ENCODE results near the gene IQSEC1.

The IQSEC1 gene

DNA sequence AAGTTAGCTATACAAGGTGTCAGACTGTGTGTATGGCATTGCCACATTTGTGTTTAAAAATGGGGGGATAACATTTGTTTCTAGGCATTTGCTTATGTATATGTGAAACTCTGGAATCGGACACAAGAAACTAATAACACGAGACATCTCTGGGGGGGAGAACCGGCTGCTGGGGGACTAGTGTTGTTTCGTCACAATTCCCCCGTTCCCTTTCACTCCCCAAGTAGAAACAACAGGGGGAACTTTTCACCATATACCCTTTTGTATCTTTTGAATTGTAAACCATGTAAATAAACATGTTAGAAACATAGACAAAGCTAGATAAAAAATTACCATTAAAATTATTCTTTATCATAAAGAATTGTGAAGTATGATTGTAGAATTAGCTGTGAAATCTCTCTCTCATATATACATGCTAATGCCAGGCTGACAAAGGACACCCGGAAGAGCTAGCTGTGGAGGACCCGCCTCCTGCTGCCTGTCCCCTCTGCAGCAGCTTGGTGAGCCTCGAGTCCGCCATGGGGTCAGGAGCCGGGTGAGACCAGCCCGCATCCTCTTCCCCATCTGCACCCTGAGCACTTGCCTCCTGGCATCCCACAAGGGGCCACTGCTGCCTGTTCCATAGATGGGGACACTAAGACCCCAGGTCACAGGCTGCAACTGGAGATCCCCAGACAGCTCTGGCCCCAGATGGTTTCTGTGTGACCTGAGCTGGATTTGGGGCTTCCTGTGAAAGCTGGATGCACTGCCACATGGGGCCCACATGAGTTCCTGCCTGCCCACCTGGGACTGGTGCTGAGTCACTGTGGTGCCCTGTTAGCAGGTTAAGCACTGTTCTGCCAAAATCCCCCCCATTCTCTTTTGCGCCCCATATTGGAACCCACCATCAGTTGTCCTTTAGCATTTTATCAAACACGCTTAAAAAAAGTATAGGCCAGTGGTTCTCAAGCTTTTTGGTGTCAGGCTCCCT lies 91.6 kb downstream of the IQSEC1 start:
- no peak overlapping the region for H3K4me3 ChIP-seq (ENCODE audit: low read length)
- TF ChIP-seq, protein P1, sequence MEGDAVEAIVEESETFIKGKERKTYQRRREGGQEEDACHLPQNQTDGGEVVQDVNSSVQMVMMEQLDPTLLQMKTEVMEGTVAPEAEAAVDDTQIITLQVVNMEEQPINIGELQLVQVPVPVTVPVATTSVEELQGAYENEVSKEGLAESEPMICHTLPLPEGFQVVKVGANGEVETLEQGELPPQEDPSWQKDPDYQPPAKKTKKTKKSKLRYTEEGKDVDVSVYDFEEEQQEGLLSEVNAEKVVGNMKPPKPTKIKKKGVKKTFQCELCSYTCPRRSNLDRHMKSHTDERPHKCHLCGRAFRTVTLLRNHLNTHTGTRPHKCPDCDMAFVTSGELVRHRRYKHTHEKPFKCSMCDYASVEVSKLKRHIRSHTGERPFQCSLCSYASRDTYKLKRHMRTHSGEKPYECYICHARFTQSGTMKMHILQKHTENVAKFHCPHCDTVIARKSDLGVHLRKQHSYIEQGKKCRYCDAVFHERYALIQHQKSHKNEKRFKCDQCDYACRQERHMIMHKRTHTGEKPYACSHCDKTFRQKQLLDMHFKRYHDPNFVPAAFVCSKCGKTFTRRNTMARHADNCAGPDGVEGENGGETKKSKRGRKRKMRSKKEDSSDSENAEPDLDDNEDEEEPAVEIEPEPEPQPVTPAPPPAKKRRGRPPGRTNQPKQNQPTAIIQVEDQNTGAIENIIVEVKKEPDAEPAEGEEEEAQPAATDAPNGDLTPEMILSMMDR (conservative IDR thresholded peaks at IDR 0.05; ENCODE audit: low read length) = no peak
- DNase-seq (ENCODE audit: low read depth) = no peak

GRCh38 chr3:12980596-12981290 lies 92.5 kb downstream of the IQSEC1 start:
- TF ChIP-seq, protein P1 (conservative IDR thresholded peaks at IDR 0.05; ENCODE audit: low read length) = no peak
- DNase-seq (ENCODE audit: low read depth) = no peak
- no peak overlapping the region for H3K4me3 ChIP-seq (ENCODE audit: low read length)

GRCh38 chr3:12979947-12980487 lies 93.2 kb downstream of the IQSEC1 start:
- no peak overlapping the region for H3K4me3 ChIP-seq (ENCODE audit: low read length)
- TF ChIP-seq, protein P1 (conservative IDR thresholded peaks at IDR 0.05; ENCODE audit: low read length) = no peak
- DNase-seq (ENCODE audit: low read depth) = no peak

DNA sequence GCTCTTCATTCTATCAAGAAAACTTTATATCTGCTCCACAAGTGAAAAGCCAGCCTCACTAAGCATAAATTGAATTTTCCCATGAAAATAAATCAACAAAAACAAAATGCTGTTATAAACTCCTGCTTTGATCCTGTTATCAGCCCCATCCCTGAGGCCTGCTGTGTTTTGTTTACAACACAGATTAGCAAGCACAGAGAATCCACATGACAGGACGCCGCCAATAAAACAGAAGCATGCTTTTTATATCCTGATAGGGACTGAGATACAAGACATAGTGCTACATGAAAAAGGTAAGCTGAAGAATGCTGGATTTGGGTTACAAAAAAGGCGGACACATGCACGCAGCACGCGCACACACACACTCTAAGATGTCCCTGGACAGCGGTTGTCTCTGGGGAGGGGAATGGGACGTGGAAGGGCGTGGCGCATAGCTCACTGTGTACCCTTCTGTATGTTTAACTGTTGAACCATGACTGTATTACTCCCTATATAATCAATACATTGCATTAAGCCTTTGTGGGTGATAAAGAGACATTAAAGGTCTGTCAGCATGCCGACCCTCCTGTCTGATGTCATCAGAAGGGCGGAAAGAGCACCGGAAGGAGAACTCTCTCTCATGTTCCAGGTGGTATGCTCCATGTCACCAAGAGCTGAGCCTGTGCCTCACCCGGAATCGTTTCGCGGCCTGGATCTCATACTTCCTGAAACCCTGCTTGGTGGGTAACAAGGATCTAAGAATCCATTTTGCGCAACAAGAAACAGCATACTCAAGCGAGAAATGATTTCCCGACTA lies 93.9 kb downstream of the IQSEC1 start:
- DNase-seq (ENCODE audit: low read depth) = no peak
- TF ChIP-seq, protein P1 (conservative IDR thresholded peaks at IDR 0.05; ENCODE audit: low read length) = no peak
- no peak overlapping the region for H3K4me3 ChIP-seq (ENCODE audit: low read length)

DNA sequence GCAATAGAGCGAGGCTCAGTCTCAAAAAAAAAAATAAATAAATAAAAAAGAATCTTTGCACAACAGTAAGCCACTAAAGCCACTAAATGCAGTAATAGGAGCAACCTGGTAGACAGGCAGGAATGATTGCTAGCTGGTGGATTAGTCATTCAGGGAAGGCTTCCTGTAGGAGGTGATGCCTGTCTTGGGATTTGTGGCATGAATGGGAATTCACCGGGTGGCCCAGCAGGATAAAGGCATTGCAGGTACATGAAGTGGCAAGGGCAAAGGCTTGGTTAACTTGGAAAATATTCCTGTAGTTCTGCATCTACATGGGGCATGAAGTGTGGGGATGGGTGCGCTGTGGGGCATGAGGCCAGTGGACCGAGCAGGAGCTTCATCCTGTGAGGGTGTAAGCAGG lies 94.5 kb downstream of the IQSEC1 start:
- TF ChIP-seq, protein P1 (conservative IDR thresholded peaks at IDR 0.05; ENCODE audit: low read length) = no peak
- DNase-seq (ENCODE audit: low read depth) = no peak
- no peak overlapping the region for H3K4me3 ChIP-seq (ENCODE audit: low read length)

- TF ChIP-seq, protein P1 (conservative IDR thresholded peaks at IDR 0.05; ENCODE audit: low read length) = no peak
- DNase-seq (ENCODE audit: low read depth) = no peak
- H3K4me3 ChIP-seq (ENCODE audit: low read length) = no peak overlapping the region
These were observed 96.0 kb downstream of the IQSEC1 start for GRCh38 chr3:12977117-12977808.

Data from AG10803 (cell line).